COR-L47 (cell line): ENCODE measurements around the gene C1GALT1C1L.
"Not testable (repeated sequence)": the region's sequence is repeated elsewhere in the genome, so short reads cannot be mapped to it uniquely, and the experiment has no call there.

Experiments
- DNase-seq: peaks from one replicate; lab custom pipeline; 2025; lab: John Stamatoyannopoulos, UW

C1GALT1C1L gene

GRCh38 chr2:43676322-43677050 lies at the start of gene C1GALT1C1L:
Gene C1GALT1C1L, minus strand, starts transcription at chr2:43676429. Its CDS starts 107 bp downstream, at chr2:43676322.
- DNase-seq = no peak

- DNase-seq = no peak
Measured at GRCh38 chr2:43725711-43726246, 49.5 kb upstream of the C1GALT1C1L start.

- no peak for DNase-seq
Measured at GRCh38 chr2:43724728-43725526, 48.7 kb upstream of the C1GALT1C1L start.

- DNase-seq = no peak
Measured at GRCh38 chr2:43718530-43719124, 42.4 kb upstream of the C1GALT1C1L start.

GRCh38 chr2:43717322-43717721 lies 41.1 kb upstream of the C1GALT1C1L start:
- DNase-seq = no peak

- no peak for DNase-seq
Measured at GRCh38 chr2:43715300-43716098, 39.3 kb upstream of the C1GALT1C1L start.

- no peak for DNase-seq
Measured at GRCh38 chr2:43714164-43714563, 37.9 kb upstream of the C1GALT1C1L start.

GRCh38 chr2:43710866-43711265 lies 34.6 kb upstream of the C1GALT1C1L start:
- DNase-seq = no peak

GRCh38 chr2:43708891-43709290 lies 32.7 kb upstream of the C1GALT1C1L start:
- DNase-seq = no peak

GRCh38 chr2:43708178-43708577 lies 31.9 kb upstream of the C1GALT1C1L start:
- DNase-seq = no peak

GRCh38 chr2:43707255-43708015 lies 31.2 kb upstream of the C1GALT1C1L start:
- no peak for DNase-seq

- no peak for DNase-seq
Measured at GRCh38 chr2:43701111-43701510, 24.9 kb upstream of the C1GALT1C1L start.

GRCh38 chr2:43699761-43700160 lies 23.5 kb upstream of the C1GALT1C1L start:
- no peak for DNase-seq

- not testable (repeated sequence) for DNase-seq
Measured at GRCh38 chr2:43698140-43698539, 21.9 kb upstream of the C1GALT1C1L start.

- DNase-seq = no peak
Measured at GRCh38 chr2:43692428-43692994, 16.3 kb upstream of the C1GALT1C1L start.

- DNase-seq = no peak
Measured at GRCh38 chr2:43689999-43690398, 13.8 kb upstream of the C1GALT1C1L start.

GRCh38 chr2:43685357-43685756 lies 9.1 kb upstream of the C1GALT1C1L start:
- DNase-seq = no peak

GRCh38 chr2:43677783-43678182 lies 1.6 kb upstream of the C1GALT1C1L start:
- not testable (repeated sequence) for DNase-seq

- DNase-seq = no peak
Measured at GRCh38 chr2:43675646-43676321, 445 bp downstream of the C1GALT1C1L start.

- DNase-seq = no peak
Measured at GRCh38 chr2:43657241-43657640, 19.0 kb downstream of the C1GALT1C1L start.
